Activated CD4-positive, alpha-beta T cell treated with anti-CD3 and anti-CD28 coated beads, Interleukin-2, amount 10 ng/mL, durations not matched to agents 7 days and 5 days (primary cell): ENCODE results near the gene CDC42EP2. TPM values are rescaled to one million over a fixed set of nuclear protein-coding genes. Genes with fewer than 3 reads are reported as not detected.

Experiments used
- CTCF ChIA-PET: fragments of 350-600 bp; sonication (Branson Sonifier 250); formaldehyde crosslinking; loops from one replicate; lab custom pipeline; 2021; ENCODE audit warnings: antibody characterized with exemption; lab: Charles Lee
- POLR2A ChIA-PET: fragments of 350-600 bp; sonication (Branson Sonifier 250); formaldehyde crosslinking; loops from one replicate; lab custom pipeline; 2021; ENCODE audit warnings: antibody characterized with exemption; lab: Charles Lee
- DNase-seq: peaks from one replicate; pipeline ENCODE4 v3.0.0-alpha.2; 2020
- H3K27ac Mint-ChIP-seq: one replicate; pipeline ENCODE4 v1.8.0; 2021; ENCODE audit warnings: mild to moderate bottlenecking, moderate library complexity, mixed read lengths
- H3K27me3 Mint-ChIP-seq: one replicate; pipeline ENCODE4 v1.8.0; 2021; ENCODE audit warnings: mixed read lengths
- H3K36me3 Mint-ChIP-seq: one replicate; pipeline ENCODE4 v1.8.0; 2021; ENCODE audit warnings: low read depth, mixed read lengths
- H3K4me1 Mint-ChIP-seq: one replicate; pipeline ENCODE4 v1.8.0; 2021; ENCODE audit warnings: mixed read lengths
- H3K4me3 Mint-ChIP-seq: one replicate; pipeline ENCODE4 v1.8.0; 2021; ENCODE audit warnings: mild to moderate bottlenecking, moderate library complexity, mixed read lengths
- H3K9me3 Mint-ChIP-seq: one replicate; pipeline ENCODE4 v1.8.0; 2021; ENCODE audit warnings: mixed read lengths
- total RNA-seq, 2 experiments: library from RNA; stranded (reverse); gene quantifications; one replicate each; pipeline ENCODE4 v1.2.3, GENCODE V29; 2021

Gene CDC42EP2
- total RNA-seq, 2 experiments from 2014 or later = 0.25 to 0.67 TPM

DNA sequence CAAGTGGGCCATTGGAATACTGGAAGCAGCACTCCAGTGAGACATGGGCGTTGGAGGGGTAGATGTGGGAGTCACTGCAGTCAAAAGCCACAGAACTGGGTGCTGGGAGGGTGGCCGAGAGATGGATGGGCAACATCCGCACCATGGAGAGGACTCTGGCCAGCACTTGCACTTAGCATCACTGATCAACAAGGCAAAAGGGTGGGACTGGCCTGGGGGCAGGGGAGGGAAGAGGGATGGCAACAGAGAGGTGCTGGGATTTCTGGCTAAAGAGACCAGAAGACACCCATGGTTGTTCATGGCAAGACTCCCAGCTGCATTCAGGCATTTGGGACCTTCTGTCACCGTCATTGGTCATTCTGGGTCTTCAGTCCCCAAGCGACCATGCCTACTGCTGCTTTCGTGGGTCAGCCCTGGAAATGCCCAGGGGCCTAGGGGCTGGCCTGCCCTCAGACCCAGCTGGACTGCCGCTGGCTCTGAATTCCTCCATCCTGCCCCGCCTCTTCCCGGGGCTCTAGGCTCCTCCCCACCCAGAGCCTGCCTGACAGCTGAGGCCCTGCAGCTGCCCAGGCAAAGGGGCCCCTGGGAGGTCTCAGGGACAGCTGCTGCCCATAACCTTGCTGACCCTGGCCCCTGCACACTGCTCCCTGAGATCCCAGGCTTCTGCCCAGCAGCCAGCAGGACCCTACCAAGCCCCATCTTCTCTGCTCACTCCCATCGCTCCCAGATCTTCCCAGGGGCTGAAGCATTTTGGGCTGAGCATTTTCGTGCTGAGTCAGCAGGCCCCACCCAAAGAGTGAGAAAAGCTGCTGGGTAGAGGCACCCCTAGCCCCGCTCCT lies 13.0 kb upstream of the CDC42EP2 start:
- Mint-ChIP-seq H3K4me3 (no peak overlapping the region), H3K9me3 (no peaks in the 10 kb centered on the region), H3K36me3 (peaks cover 19% of the 10 kb centered on the region), H3K4me1 (no peaks in the 10 kb centered on the region), H3K27me3 (no peaks in the 10 kb centered on the region), H3K27ac (no peak overlapping the region)
- ChIA-PET POLR2A (no interaction called here), CTCF (interaction anchor here (0.7 kb wide), 1 partner anchor 1015 kb away, joined by 4 read pairs; no protein-coding TSS in a partner anchor)
- DNase-seq = no peak

DNA sequence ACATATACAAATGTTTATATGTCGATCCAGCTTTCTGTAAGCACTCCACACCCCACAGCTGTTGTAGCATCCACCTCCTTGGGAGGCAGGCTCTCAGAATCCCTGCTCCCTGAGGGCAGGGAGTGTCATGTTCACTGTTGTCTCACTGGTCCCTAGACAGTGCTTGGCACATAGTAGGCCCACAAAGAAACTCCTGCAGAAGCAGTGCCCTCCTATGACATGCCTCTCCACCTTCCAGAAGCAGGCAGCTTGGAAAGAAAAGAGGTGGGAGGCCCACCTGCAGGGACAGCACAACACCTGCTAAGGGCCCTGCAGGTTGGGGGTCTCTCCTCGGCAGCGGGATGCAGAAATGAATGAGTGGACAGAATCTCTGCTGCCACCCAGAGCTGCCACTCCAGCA lies 11.1 kb upstream of the CDC42EP2 start:
- DNase-seq = no peak
- Mint-ChIP-seq H3K4me1 (no peaks in the 10 kb centered on the region), H3K27me3 (no peaks in the 10 kb centered on the region), H3K9me3 (no peaks in the 10 kb centered on the region), H3K27ac (no peak overlapping the region), H3K4me3 (no peak overlapping the region), H3K36me3 (peaks cover 14% of the 10 kb centered on the region)
- POLR2A ChIA-PET = no interaction called here
- CTCF ChIA-PET = interaction anchor here (1.5 kb wide), 1 partner anchor 13 kb away, joined by 4 read pairs; no protein-coding TSS in a partner anchor

DNA sequence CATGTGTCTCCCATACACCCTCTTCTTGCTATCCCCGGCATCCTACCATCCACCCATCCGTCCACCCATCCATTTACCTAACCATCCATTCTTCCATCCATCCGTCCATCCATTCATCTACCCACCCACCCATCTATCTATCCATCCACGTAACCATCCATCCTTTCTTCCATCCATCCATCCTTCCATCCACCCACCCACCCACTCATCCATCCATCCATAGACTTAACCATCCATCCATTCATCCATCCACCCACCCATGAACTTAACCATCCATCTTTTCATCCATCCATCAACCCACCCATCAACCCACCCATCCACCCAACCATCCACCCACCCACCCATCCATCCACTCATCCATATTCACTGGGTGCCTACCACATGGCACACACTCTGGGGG lies 10.6 kb upstream of the CDC42EP2 start:
- ChIA-PET CTCF (interaction anchor here (0.6 kb wide), 1 partner anchor 11 kb away, joined by 4 read pairs; no protein-coding TSS in a partner anchor), POLR2A (no interaction called here)
- H3K27me3 Mint-ChIP-seq = no peaks in the 10 kb centered on the region
- H3K4me1 Mint-ChIP-seq = no peaks in the 10 kb centered on the region
- H3K4me3 Mint-ChIP-seq = no peak overlapping the region
- H3K27ac Mint-ChIP-seq = no peak overlapping the region
- no peaks in the 10 kb centered on the region for H3K9me3 Mint-ChIP-seq
- H3K36me3 Mint-ChIP-seq = peaks cover 14% of the 10 kb centered on the region
- DNase-seq = no peak

- Mint-ChIP-seq H3K9me3 (no peaks in the 10 kb centered on the region), H3K36me3 (peaks cover 14% of the 10 kb centered on the region), H3K27ac (no peak overlapping the region), H3K27me3 (no peaks in the 10 kb centered on the region), H3K4me1 (no peaks in the 10 kb centered on the region), H3K4me3 (no peak overlapping the region)
- DNase-seq = no peak
- ChIA-PET CTCF (interaction anchor here (0.6 kb wide), 1 partner anchor 11 kb away, joined by 4 read pairs; no protein-coding TSS in a partner anchor), POLR2A (no interaction called here)
Observed at GRCh38 chr11:65304613-65305012, 10.1 kb upstream of the CDC42EP2 start.

GRCh38 chr11:65305501-65306268 lies 9.0 kb upstream of the CDC42EP2 start:
- H3K27ac Mint-ChIP-seq = no peak overlapping the region
- no peak overlapping the region for H3K4me3 Mint-ChIP-seq
- H3K9me3 Mint-ChIP-seq = no peaks in the 10 kb centered on the region
- H3K36me3 Mint-ChIP-seq = peaks cover 10% of the 10 kb centered on the region
- DNase-seq = no peak
- ChIA-PET POLR2A (no interaction called here), CTCF (no interaction called here)
- no peaks in the 10 kb centered on the region for H3K27me3 Mint-ChIP-seq
- H3K4me1 Mint-ChIP-seq = no peaks in the 10 kb centered on the region

GRCh38 chr11:65307298-65308229 lies 7.1 kb upstream of the CDC42EP2 start:
- Mint-ChIP-seq H3K4me1 (no peaks in the 10 kb centered on the region), H3K4me3 (no peak overlapping the region), H3K27ac (no peak overlapping the region), H3K27me3 (no peaks in the 10 kb centered on the region), H3K36me3 (peaks cover 8% of the 10 kb centered on the region), H3K9me3 (no peaks in the 10 kb centered on the region)
- no peak for DNase-seq
- ChIA-PET CTCF (interaction anchor here (0.6 kb wide), 1 partner anchor 32 kb away, joined by 4 read pairs; no protein-coding TSS in a partner anchor), POLR2A (no interaction called here)

DNA sequence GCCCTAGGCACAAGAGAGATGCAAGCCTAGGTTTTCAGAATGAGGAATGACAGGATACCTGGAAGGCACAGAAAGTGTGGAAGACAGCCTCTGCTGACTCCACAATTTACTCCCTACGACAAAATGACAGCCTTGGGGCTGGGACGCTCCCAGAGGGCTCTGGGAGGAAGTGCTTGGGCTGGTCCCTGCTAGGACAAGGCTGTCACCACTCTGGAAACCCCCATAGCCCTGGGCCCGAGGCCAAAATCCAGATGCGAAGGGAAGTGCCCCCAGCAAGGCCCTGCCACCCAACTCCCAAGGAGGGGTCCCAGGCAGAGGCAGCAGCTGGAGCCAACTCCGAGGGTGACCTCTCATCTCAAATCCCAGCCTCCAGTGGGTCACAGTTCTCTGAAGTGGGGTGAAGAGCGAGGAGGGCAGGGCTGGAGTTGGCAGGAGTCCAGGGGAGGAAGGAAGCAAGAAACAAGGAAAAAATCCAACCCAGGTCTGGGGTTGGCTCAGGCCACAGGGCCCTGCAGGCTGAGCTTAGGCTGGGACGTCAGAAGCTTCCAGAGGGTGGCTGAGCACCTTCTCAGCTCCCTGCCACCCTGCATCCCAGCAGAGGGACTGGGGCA lies 6.3 kb upstream of the CDC42EP2 start:
- H3K27ac Mint-ChIP-seq = no peak overlapping the region
- POLR2A ChIA-PET = no interaction called here

DNA sequence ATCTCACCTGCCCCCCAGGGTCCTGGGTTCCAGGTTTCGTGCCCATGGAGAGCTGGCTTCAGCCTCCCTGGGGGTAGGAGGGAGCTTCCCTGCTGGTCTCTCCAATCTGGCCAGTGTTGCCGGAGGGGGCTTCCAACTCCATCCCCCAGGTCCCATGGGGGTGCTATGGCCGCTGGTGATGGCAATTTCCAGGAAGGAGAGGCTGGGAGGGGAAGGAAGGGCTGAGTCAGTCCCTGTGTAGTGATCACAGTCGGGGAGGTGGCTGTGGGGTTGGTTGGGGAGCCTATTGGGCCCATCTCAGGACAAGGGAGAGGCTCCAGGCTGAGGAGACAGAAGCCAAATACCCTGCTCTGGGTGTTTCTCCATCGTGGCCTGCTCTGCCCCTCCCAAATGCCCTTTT lies 5.7 kb upstream of the CDC42EP2 start:
- no peak for DNase-seq
- Mint-ChIP-seq H3K36me3 (peaks cover 7% of the 10 kb centered on the region), H3K4me3 (no peak overlapping the region), H3K27me3 (peaks cover 6% of the 10 kb centered on the region), H3K27ac (no peak overlapping the region), H3K9me3 (no peaks in the 10 kb centered on the region), H3K4me1 (no peaks in the 10 kb centered on the region)
- ChIA-PET POLR2A (no interaction called here), CTCF (interaction anchor here (0.8 to 1.0 kb wide), 2 partner anchors 18 to 20 kb away, joined by 3 read pairs; no protein-coding TSS in a partner anchor)

More for the DNA sequence above, 6.3 kb upstream of the CDC42EP2 start:
- Mint-ChIP-seq H3K4me3 (no peak overlapping the region), H3K36me3 (peaks cover 8% of the 10 kb centered on the region), H3K4me1 (no peaks in the 10 kb centered on the region), H3K27me3 (peaks cover under 1% of the 10 kb centered on the region), H3K9me3 (no peaks in the 10 kb centered on the region)
- CTCF ChIA-PET = interaction anchor here (0.8 kb wide), 1 partner anchor 21 kb away, joined by 3 read pairs; no protein-coding TSS in a partner anchor
- no peak for DNase-seq

GRCh38 chr11:65310215-65310614 lies 4.5 kb upstream of the CDC42EP2 start:
- Mint-ChIP-seq H3K36me3 (no peaks in the 10 kb centered on the region), H3K4me1 (no peaks in the 10 kb centered on the region), H3K27me3 (peaks cover 6% of the 10 kb centered on the region), H3K9me3 (no peaks in the 10 kb centered on the region), H3K4me3 (no peak overlapping the region), H3K27ac (no peak overlapping the region)
- ChIA-PET CTCF (interaction anchor here (0.6 to 1.9 kb wide), 4 partner anchors 9 to 30 kb away, joined by 3 to 9 read pairs (median 4); no protein-coding TSS in a partner anchor), POLR2A (no interaction called here)
- no peak for DNase-seq

- POLR2A ChIA-PET = no interaction called here
Observed at GRCh38 chr11:65310736-65311135, 3.9 kb upstream of the CDC42EP2 start.

GRCh38 chr11:65311170-65311678 lies 3.4 kb upstream of the CDC42EP2 start:
- CTCF ChIA-PET = interaction anchor here (0.6 to 7.0 kb wide), 6 partner anchors 8 to 232 kb away, joined by 3 to 45 read pairs (median 4); no protein-coding TSS in a partner anchor
- no peaks in the 10 kb centered on the region for H3K9me3 Mint-ChIP-seq
- peaks cover 6% of the 10 kb centered on the region for H3K27me3 Mint-ChIP-seq
- no peak for DNase-seq
- H3K4me1 Mint-ChIP-seq = peaks cover 5% of the 10 kb centered on the region
- H3K4me3 Mint-ChIP-seq = no peak overlapping the region
- no peaks in the 10 kb centered on the region for H3K36me3 Mint-ChIP-seq
- POLR2A ChIA-PET = no interaction called here
- no peak overlapping the region for H3K27ac Mint-ChIP-seq

More at GRCh38 chr11:65310736-65311135, 3.9 kb upstream of the CDC42EP2 start:
- Mint-ChIP-seq H3K27ac (no peak overlapping the region), H3K9me3 (no peaks in the 10 kb centered on the region), H3K4me1 (peaks cover 1% of the 10 kb centered on the region), H3K4me3 (no peak overlapping the region), H3K27me3 (peaks cover 6% of the 10 kb centered on the region), H3K36me3 (no peaks in the 10 kb centered on the region)
- CTCF ChIA-PET = interaction anchor here (0.6 to 7.0 kb wide), 6 partner anchors 9 to 231 kb away, joined by 3 to 45 read pairs (median 4); no protein-coding TSS in a partner anchor
- DNase-seq = no peak
